H9 (cell line): ENCODE data around the gene SPATA2. TPM values are rescaled to one million over a fixed set of nuclear protein-coding genes. Genes with fewer than 3 reads are reported as not detected.

Experiments used
- DNase-seq: peaks from one replicate; pipeline ENCODE4 v3.0.0-alpha.2; 2017
- H2AFZ ChIP-seq: one replicate; pipeline ENCODE4 v1.6.1; 2013; ENCODE audit warnings: mild to moderate bottlenecking, low read length, control low read depth, moderate library complexity
- H2AK5ac ChIP-seq: 2 replicates; pipeline ENCODE4 v1.6.1; 2013; ENCODE audit warnings: low read length, control low read depth, mixed read lengths; ENCODE audit not compliant: insufficient read length
- H2BK120ac ChIP-seq: one replicate; pipeline ENCODE4 v1.6.1; 2013; ENCODE audit warnings: low read depth, mild to moderate bottlenecking, low read length, control low read depth, inconsistent platforms; ENCODE audit not compliant: poor library complexity, severe bottlenecking
- H2BK12ac ChIP-seq: 2 replicates; pipeline ENCODE4 v1.6.1; 2013; ENCODE audit warnings: low read length, control low read depth, mixed read lengths, low read depth; ENCODE audit not compliant: insufficient read length
- H2BK15ac ChIP-seq: 2 replicates; pipeline ENCODE4 v1.6.1; 2013; ENCODE audit warnings: low read depth, low read length, control low read depth
- H2BK20ac ChIP-seq: one replicate; pipeline ENCODE4 v1.6.1; 2013; ENCODE audit warnings: low read depth, mild to moderate bottlenecking, low read length, control low read depth, inconsistent platforms; ENCODE audit not compliant: poor library complexity, severe bottlenecking
- H2BK5ac ChIP-seq: 2 replicates; pipeline ENCODE4 v1.6.1; 2013; ENCODE audit warnings: low read length, control low read depth, mixed read lengths; ENCODE audit not compliant: insufficient read length
- H3K14ac ChIP-seq: 2 replicates; pipeline ENCODE4 v1.6.1; 2013; ENCODE audit warnings: low read length, control low read depth; ENCODE audit not compliant: insufficient read depth
- H3K18ac ChIP-seq: 2 replicates; pipeline ENCODE4 v1.6.1; 2013; ENCODE audit warnings: low read depth, mild to moderate bottlenecking, mixed read lengths, low read length, control low read depth; ENCODE audit not compliant: insufficient read length
- H3K23ac ChIP-seq: 2 replicates; pipeline ENCODE4 v1.6.1; 2013; ENCODE audit warnings: low read length, control low read depth, mixed read lengths, low read depth; ENCODE audit not compliant: insufficient read length
- H3K23me2 ChIP-seq: 2 replicates; pipeline ENCODE4 v1.6.1; 2013; ENCODE audit warnings: low read depth, mild to moderate bottlenecking, mixed read lengths, low read length, control low read depth; ENCODE audit not compliant: insufficient read length, poor library complexity, severe bottlenecking
- H3K27ac ChIP-seq: 2 replicates; pipeline ENCODE4 v1.5.1; 2013; ENCODE audit warnings: low read length, control low read depth, mixed read lengths, low read depth; ENCODE audit not compliant: insufficient read length
- H3K27me3 ChIP-seq: 2 replicates; pipeline ENCODE4 v1.6.1; 2013; ENCODE audit warnings: low read length, control low read depth, inconsistent platforms; ENCODE audit not compliant: insufficient read depth
- H3K4ac ChIP-seq: 2 replicates; pipeline ENCODE4 v1.6.1; 2013; ENCODE audit warnings: low read depth, mild to moderate bottlenecking, control low read depth, inconsistent platforms, low read length, moderate library complexity
- H3K4me1 ChIP-seq: 2 replicates; pipeline ENCODE4 v1.6.1; 2013; ENCODE audit warnings: low read length, control low read depth, inconsistent platforms; ENCODE audit not compliant: insufficient read depth
- H3K4me2 ChIP-seq: 2 replicates; pipeline ENCODE4 v1.6.1; 2013; ENCODE audit warnings: low read length, control low read depth, mixed read lengths; ENCODE audit not compliant: insufficient read length, insufficient read depth
- H3K56ac ChIP-seq: 2 replicates; pipeline ENCODE4 v1.6.1; 2013; ENCODE audit warnings: low read depth, mild to moderate bottlenecking, mixed read lengths, low read length, control low read depth; ENCODE audit not compliant: insufficient read length
- H3K79me1 ChIP-seq: 2 replicates; pipeline ENCODE4 v1.6.1; 2013; ENCODE audit warnings: low read depth, mild to moderate bottlenecking, moderate library complexity, low read length, control low read depth, inconsistent platforms; ENCODE audit not compliant: insufficient read depth, poor library complexity, severe bottlenecking
- H3K79me2 ChIP-seq: 2 replicates; pipeline ENCODE4 v1.6.1; 2013; ENCODE audit warnings: low read length, control low read depth, inconsistent platforms; ENCODE audit not compliant: insufficient read depth
- H3K9ac ChIP-seq: 2 replicates; pipeline ENCODE4 v1.6.1; 2013; ENCODE audit warnings: low read length, control low read depth, mixed read lengths; ENCODE audit not compliant: insufficient read length; ENCODE audit errors: extremely low read depth
- H3K9me3 ChIP-seq: one replicate; pipeline ENCODE4 v1.6.1; 2013; ENCODE audit warnings: low read depth, low read length, inconsistent platforms; ENCODE audit not compliant: control insufficient read depth
- H3T11ph ChIP-seq: one replicate; pipeline ENCODE4 v1.6.1; 2013; ENCODE audit warnings: mild to moderate bottlenecking, low read length, control low read depth, inconsistent platforms
- H4K20me1 ChIP-seq: one replicate; pipeline ENCODE4 v1.6.1; 2013; ENCODE audit not compliant: control insufficient read depth, insufficient read length, insufficient read depth
- H4K5ac ChIP-seq: 2 replicates; pipeline ENCODE4 v1.6.1; 2013; ENCODE audit warnings: low read depth, mild to moderate bottlenecking, mixed read lengths, low read length, control low read depth; ENCODE audit not compliant: insufficient read length
- H4K8ac ChIP-seq: replicated peaks from 2 replicates; pipeline ENCODE4 v1.6.1; 2013; ENCODE audit warnings: low read length, control low read depth, mixed read lengths, low read depth; ENCODE audit not compliant: insufficient read length
- H4K91ac ChIP-seq: 2 replicates; pipeline ENCODE4 v1.6.1; 2013; ENCODE audit warnings: low read depth, mild to moderate bottlenecking, moderate library complexity, mixed read lengths, low read length, control low read depth; ENCODE audit not compliant: insufficient read length
- H3K27ac Mint-ChIP-seq, 3 experiments: 2 replicates in 2 of 3; 3 replicates in 1 of 3; pipeline ENCODE4 v1.8.0; 2020 to 2021; ENCODE audit warnings: mixed read lengths in 3 of 3, mild to moderate bottlenecking in 1 of 3, moderate library complexity in 1 of 3
- H3K27me3 Mint-ChIP-seq: 2 replicates; pipeline ENCODE4 v1.8.0; 2021; ENCODE audit warnings: low read depth, mild to moderate bottlenecking, moderate library complexity, mixed read lengths
- H3K36me3 Mint-ChIP-seq, 3 experiments: 2 replicates in 2 of 3; 3 replicates in 1 of 3; pipeline ENCODE4 v1.8.0; 2020 to 2021; ENCODE audit warnings: low read depth in 3 of 3, mixed read lengths in 3 of 3; ENCODE audit not compliant: insufficient read depth in 1 of 3
- H3K4me1 Mint-ChIP-seq, 2 experiments: 2 replicates each; pipeline ENCODE4 v1.8.0; 2020; ENCODE audit warnings: mixed read lengths in 2 of 2
- H3K4me3 Mint-ChIP-seq, 2 experiments: 2 replicates in 1 of 2; 3 replicates in 1 of 2; pipeline ENCODE4 v1.8.0; 2020 to 2021; ENCODE audit warnings: mild to moderate bottlenecking in 2 of 2, mixed read lengths in 2 of 2, moderate library complexity in 1 of 2
- H3K9me3 Mint-ChIP-seq, 2 experiments: 2 replicates in 1 of 2; 3 replicates in 1 of 2; pipeline ENCODE4 v1.8.0; 2020; ENCODE audit warnings: mild to moderate bottlenecking in 2 of 2, mixed read lengths in 2 of 2, moderate library complexity in 1 of 2
- WGBS: extraction: QIAGEN DNeasy Blood & Tissue Kit; methylation state at CpG from one replicate; pipeline ENCODE4 v1.1.7; 2013; ENCODE audit warnings: missing lambda C conversion rate, low lambda C conversion rate, mixed read lengths; ENCODE audit not compliant: insufficient read length; ENCODE audit errors: extremely low coverage; 5-methylcytosine and 5-hydroxymethylcytosine counted together
- total RNA-seq: library from RNA; stranded (reverse); gene quantifications from 2 replicates; pipeline ENCODE4 v1.2.1, GENCODE V29; 2021
- TF ChIP-seq, protein P1 (sequence below): fragments of 200-600 bp; sonication (generic); conservative IDR thresholded peaks from 3 replicates; pipeline ENCODE4 v1.8.0; 2021; ENCODE audit warnings: antibody characterized with exemption, mild to moderate bottlenecking

The SPATA2 gene
- total RNA-seq, 1 experiment from 2014 or later: 9.6 TPM

GRCh38 chr20:49865559-49865958, 49.8 kb downstream of the SPATA2 start:
- H2BK12ac ChIP-seq: no peak overlapping the region
- no peak overlapping the region for H3T11ph ChIP-seq
- H3K23me2 ChIP-seq: no peaks in the 10 kb centered on the region
- Mint-ChIP-seq H3K9me3 (no peaks in the 10 kb centered on the region), H3K36me3 (peaks cover 0 to 7% (median 0%) of the 10 kb centered on the region in 3 experiments; a peak in 3 of 7 replicates), H3K27me3 (peaks cover 1% of the 10 kb centered on the region), H3K27ac (no peak overlapping the region), H3K4me3 (no peak overlapping the region), H3K4me1 (peaks cover 27 to 28% of the 10 kb centered on the region in 2 experiments)
- no peak overlapping the region for H3K27ac ChIP-seq
- no peak overlapping the region for H3K56ac ChIP-seq
- no peak overlapping the region for H4K91ac ChIP-seq
- no peak for DNase-seq
- H3K79me2 ChIP-seq: no peaks in the 10 kb centered on the region
- TF ChIP-seq, protein P1, sequence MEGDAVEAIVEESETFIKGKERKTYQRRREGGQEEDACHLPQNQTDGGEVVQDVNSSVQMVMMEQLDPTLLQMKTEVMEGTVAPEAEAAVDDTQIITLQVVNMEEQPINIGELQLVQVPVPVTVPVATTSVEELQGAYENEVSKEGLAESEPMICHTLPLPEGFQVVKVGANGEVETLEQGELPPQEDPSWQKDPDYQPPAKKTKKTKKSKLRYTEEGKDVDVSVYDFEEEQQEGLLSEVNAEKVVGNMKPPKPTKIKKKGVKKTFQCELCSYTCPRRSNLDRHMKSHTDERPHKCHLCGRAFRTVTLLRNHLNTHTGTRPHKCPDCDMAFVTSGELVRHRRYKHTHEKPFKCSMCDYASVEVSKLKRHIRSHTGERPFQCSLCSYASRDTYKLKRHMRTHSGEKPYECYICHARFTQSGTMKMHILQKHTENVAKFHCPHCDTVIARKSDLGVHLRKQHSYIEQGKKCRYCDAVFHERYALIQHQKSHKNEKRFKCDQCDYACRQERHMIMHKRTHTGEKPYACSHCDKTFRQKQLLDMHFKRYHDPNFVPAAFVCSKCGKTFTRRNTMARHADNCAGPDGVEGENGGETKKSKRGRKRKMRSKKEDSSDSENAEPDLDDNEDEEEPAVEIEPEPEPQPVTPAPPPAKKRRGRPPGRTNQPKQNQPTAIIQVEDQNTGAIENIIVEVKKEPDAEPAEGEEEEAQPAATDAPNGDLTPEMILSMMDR: no peak
- no peak overlapping the region for H2BK20ac ChIP-seq
- WGBS: no CpG with 5 or more reads among the region's 7 CpGs
- H3K27me3 ChIP-seq: no peaks in the 10 kb centered on the region
- no peaks in the 10 kb centered on the region for H3K79me1 ChIP-seq
- no peak overlapping the region for H2AK5ac ChIP-seq
- H3K4me2 ChIP-seq: no peak overlapping the region
- H3K4me1 ChIP-seq: no peaks in the 10 kb centered on the region
- H4K5ac ChIP-seq: no peak overlapping the region
- H2BK15ac ChIP-seq: no peak overlapping the region
- no peak overlapping the region for H3K9ac ChIP-seq
- no peak overlapping the region for H2BK120ac ChIP-seq
- H3K9me3 ChIP-seq: no peaks in the 10 kb centered on the region
- H2BK5ac ChIP-seq: no peak overlapping the region
- H4K8ac ChIP-seq: no peak overlapping the region
- H2AFZ ChIP-seq: no peak overlapping the region
- H3K4ac ChIP-seq: no peak overlapping the region
- H3K18ac ChIP-seq: no peak overlapping the region
- no peaks in the 10 kb centered on the region for H4K20me1 ChIP-seq
- no peak overlapping the region for H3K14ac ChIP-seq
- no peak overlapping the region for H3K23ac ChIP-seq
